ENCODE data around the gene MAP3K7.

- TF ChIP-seq, protein P1, sequence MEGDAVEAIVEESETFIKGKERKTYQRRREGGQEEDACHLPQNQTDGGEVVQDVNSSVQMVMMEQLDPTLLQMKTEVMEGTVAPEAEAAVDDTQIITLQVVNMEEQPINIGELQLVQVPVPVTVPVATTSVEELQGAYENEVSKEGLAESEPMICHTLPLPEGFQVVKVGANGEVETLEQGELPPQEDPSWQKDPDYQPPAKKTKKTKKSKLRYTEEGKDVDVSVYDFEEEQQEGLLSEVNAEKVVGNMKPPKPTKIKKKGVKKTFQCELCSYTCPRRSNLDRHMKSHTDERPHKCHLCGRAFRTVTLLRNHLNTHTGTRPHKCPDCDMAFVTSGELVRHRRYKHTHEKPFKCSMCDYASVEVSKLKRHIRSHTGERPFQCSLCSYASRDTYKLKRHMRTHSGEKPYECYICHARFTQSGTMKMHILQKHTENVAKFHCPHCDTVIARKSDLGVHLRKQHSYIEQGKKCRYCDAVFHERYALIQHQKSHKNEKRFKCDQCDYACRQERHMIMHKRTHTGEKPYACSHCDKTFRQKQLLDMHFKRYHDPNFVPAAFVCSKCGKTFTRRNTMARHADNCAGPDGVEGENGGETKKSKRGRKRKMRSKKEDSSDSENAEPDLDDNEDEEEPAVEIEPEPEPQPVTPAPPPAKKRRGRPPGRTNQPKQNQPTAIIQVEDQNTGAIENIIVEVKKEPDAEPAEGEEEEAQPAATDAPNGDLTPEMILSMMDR (IDR thresholded peaks at IDR 0.05; ENCODE audit: borderline replicate concordance, extremely low read depth, low read length, poor library complexity, severe bottlenecking), result no peak
- TF ChIP-seq EZH2 (IDR thresholded peaks at IDR 0.05; ENCODE audit: borderline replicate concordance, low read depth, low read length, severe bottlenecking), result no peak
Observed at GRCh38 chr6:90575267-90575666, 11.6 kb downstream of the MAP3K7 start.

Data from DND-41 (cell line).